Measurements from ENCODE around the gene CADM1. TPM values are rescaled to one million over a fixed set of nuclear protein-coding genes. Genes with fewer than 3 reads are reported as not detected.
A peak's percentile ranks its signal among the peaks of the same experiment; 100 is the strongest.

The CADM1 gene
- total RNA-seq, 1 donor from 2014 or later = 150 TPM

- H3K27ac Mint-ChIP-seq = no peak overlapping the region
- no peaks in the 10 kb centered on the region for H3K9me3 Mint-ChIP-seq
- H3K36me3 Mint-ChIP-seq = peaks cover 4% of the 10 kb centered on the region
- H3K27me3 Mint-ChIP-seq = no peaks in the 10 kb centered on the region
- no peak overlapping the region for H3K4me3 Mint-ChIP-seq
- peaks cover 21% of the 10 kb centered on the region for H3K4me1 Mint-ChIP-seq (ENCODE audit: unreplicated experiment)
- TF ChIP-seq CTCF (conservative IDR thresholded peaks at IDR 0.05) = no peak
- no peak for DNase-seq (ENCODE audit: extremely low spot score, unreplicated experiment)
Observed at GRCh38 chr11:115428306-115428705, 75.9 kb downstream of the CADM1 start.

- Mint-ChIP-seq H3K27me3 (no peaks in the 10 kb centered on the region), H3K27ac (no peak overlapping the region), H3K36me3 (peaks cover 4% of the 10 kb centered on the region), H3K4me3 (no peak overlapping the region), H3K9me3 (no peaks in the 10 kb centered on the region), H3K4me1 (ENCODE audit: unreplicated experiment) (peaks cover 34% of the 10 kb centered on the region)
- no peak for TF ChIP-seq CTCF (conservative IDR thresholded peaks at IDR 0.05)
- DNase-seq (ENCODE audit: extremely low spot score, unreplicated experiment) = no peak
Observed at GRCh38 chr11:115425816-115426215, 78.4 kb downstream of the CADM1 start.

- no peaks in the 10 kb centered on the region for H3K27me3 Mint-ChIP-seq
- H3K36me3 Mint-ChIP-seq = peaks cover 4% of the 10 kb centered on the region
- peaks cover 40% of the 10 kb centered on the region for H3K4me1 Mint-ChIP-seq (ENCODE audit: unreplicated experiment)
- DNase-seq (ENCODE audit: extremely low spot score, unreplicated experiment) = no peak
- no peak overlapping the region for H3K27ac Mint-ChIP-seq
- H3K4me3 Mint-ChIP-seq = no peak overlapping the region
- TF ChIP-seq CTCF (conservative IDR thresholded peaks at IDR 0.05) = no peak
- H3K9me3 Mint-ChIP-seq = no peaks in the 10 kb centered on the region
Observed at GRCh38 chr11:115425250-115425649, 79.0 kb downstream of the CADM1 start.

- no peak for DNase-seq (ENCODE audit: extremely low spot score, unreplicated experiment)
- Mint-ChIP-seq H3K4me3 (no peak overlapping the region), H3K9me3 (no peaks in the 10 kb centered on the region), H3K4me1 (ENCODE audit: unreplicated experiment) (peaks cover 49% of the 10 kb centered on the region), H3K27me3 (no peaks in the 10 kb centered on the region), H3K36me3 (peaks cover 4% of the 10 kb centered on the region), H3K27ac (peak overlapping the region; percentile 15)
- TF ChIP-seq CTCF (conservative IDR thresholded peaks at IDR 0.05) = no peak
Observed at GRCh38 chr11:115423728-115424459, 80.3 kb downstream of the CADM1 start.

- Mint-ChIP-seq H3K9me3 (no peaks in the 10 kb centered on the region), H3K4me1 (ENCODE audit: unreplicated experiment) (peaks cover 46% of the 10 kb centered on the region), H3K27me3 (no peaks in the 10 kb centered on the region), H3K4me3 (peak overlapping the region; percentile 73), H3K27ac (peak overlapping the region; percentile 86), H3K36me3 (peaks cover under 1% of the 10 kb centered on the region)
- DNase-seq (ENCODE audit: extremely low spot score, unreplicated experiment) = no peak
- TF ChIP-seq CTCF (conservative IDR thresholded peaks at IDR 0.05) = no peak
Observed at GRCh38 chr11:115421992-115422689, 82.1 kb downstream of the CADM1 start.
